ENCODE data around the gene GABARAPL1.

Gene GABARAPL1

GRCh38 chr12:10235761-10236631 lies 23.3 kb downstream of the GABARAPL1 start:
- H3K4me3 ChIP-seq, result no peak overlapping the region
- H3K27ac ChIP-seq, result no peak overlapping the region
- peak; percentile 61 for TF ChIP-seq CTCF (IDR thresholded peaks at IDR 0.05)
- no peak for DNase-seq (ENCODE audit: low spot score)

GRCh38 chr12:10236720-10237119 lies 24.0 kb downstream of the GABARAPL1 start:
- Histone ChIP-seq H3K27ac (no peak overlapping the region), H3K4me3 (no peak overlapping the region)
- no peak for DNase-seq (ENCODE audit: low spot score)
- TF ChIP-seq CTCF (IDR thresholded peaks at IDR 0.05), result no peak

GRCh38 chr12:10238526-10238925 lies 25.8 kb downstream of the GABARAPL1 start:
- Histone ChIP-seq H3K4me3 (no peak overlapping the region), H3K27ac (no peak overlapping the region)
- no peak for TF ChIP-seq CTCF (IDR thresholded peaks at IDR 0.05)
- no peak for DNase-seq (ENCODE audit: low spot score)

- no peak overlapping the region for H3K4me3 ChIP-seq
- no peak overlapping the region for H3K27ac ChIP-seq
- DNase-seq (ENCODE audit: low spot score), result no peak
- TF ChIP-seq CTCF (IDR thresholded peaks at IDR 0.05), result no peak
These were observed 28.6 kb downstream of the GABARAPL1 start for GRCh38 chr12:10241290-10241689.

GRCh38 chr12:10241727-10242126 lies 29.1 kb downstream of the GABARAPL1 start:
- no peak overlapping the region for H3K27ac ChIP-seq
- TF ChIP-seq CTCF (IDR thresholded peaks at IDR 0.05), result no peak
- no peak overlapping the region for H3K4me3 ChIP-seq
- DNase-seq (ENCODE audit: low spot score), result no peak

- no peak for TF ChIP-seq CTCF (IDR thresholded peaks at IDR 0.05)
- H3K27ac ChIP-seq, result no peak overlapping the region
- no peak overlapping the region for H3K4me3 ChIP-seq
- no peak for DNase-seq (ENCODE audit: low spot score)
These were observed 29.9 kb downstream of the GABARAPL1 start for GRCh38 chr12:10242539-10242938.
